Ovary (tissue), 9 donors: ENCODE measurements around the gene COL13A1. TPM values are rescaled to one million over a fixed set of nuclear protein-coding genes. Genes with fewer than 3 reads are reported as not detected.
A peak's percentile ranks its signal among the peaks of the same experiment; 100 is the strongest.

ENCODE experiments used
- DNase-seq, 5 donors: peaks; one replicate each; pipeline ENCODE4 v3.0.0-alpha.2; 2019 to 2020
- H3K27ac ChIP-seq, 2 donors: fragments of 200-600 bp; one replicate each; pipeline versions ENCODE4 v1.5.1 to v1.8.0; 2019 to 2022
- H3K27me3 ChIP-seq: fragments of 200-600 bp; one replicate; pipeline ENCODE4 v1.8.0; 2022
- H3K36me3 ChIP-seq: fragments of 200-600 bp; sonication (generic); one replicate; pipeline ENCODE4 v1.5.1; 2019
- H3K4me1 ChIP-seq: one replicate; pipeline ENCODE4 v1.8.1; 2013; ENCODE audit warnings: mild to moderate bottlenecking, moderate library complexity; ENCODE audit not compliant: insufficient read depth
- H3K4me3 ChIP-seq: fragments of 200-600 bp; sonication (generic); one replicate; pipeline ENCODE4 v1.5.1; 2017
- H3K9me3 ChIP-seq, 2 donors: fragments of 200-600 bp in 1 of 2; sonication (generic) in 1 of 2; one replicate each; pipeline versions ENCODE4 v1.5.1 to v1.8.1; 2013 to 2019; ENCODE audit warnings: mild to moderate bottlenecking in 1 of 2, moderate library complexity in 1 of 2
- CTCF ChIP-seq, 3 donors: fragments of 450-650 bp in 2 of 3; fragments of 200-600 bp in 1 of 3; IDR thresholded peaks; one replicate each; pipeline versions ENCODE4 v1.5.1 to v1.8.0; 2016 to 2022; ENCODE audit warnings: antibody characterized with exemption in 3 of 3, mild to moderate bottlenecking in 1 of 3
- EP300 ChIP-seq: sonication (generic); formaldehyde crosslinking; IDR thresholded peaks from one replicate; pipeline ENCODE4 v1.6.1; 2017; ENCODE audit warnings: antibody characterized with exemption
- POLR2A ChIP-seq: fragments of 450-650 bp; IDR thresholded peaks from one replicate; pipeline ENCODE4 v1.6.1; 2017; ENCODE audit warnings: antibody characterized with exemption, mild to moderate bottlenecking, moderate library complexity
- WGBS, 3 donors: extraction: QIAGEN DNeasy Blood & Tissue Kit in 1 of 3; methylation state at CpG; one replicate each; pipeline versions ENCODE4 v1.1.5 to v1.1.7; 2013 to 2017; 5-methylcytosine and 5-hydroxymethylcytosine counted together
- intact Hi-C, 4 donors: fragments of 100-400 bp; cut with DNase I; formaldehyde crosslinking; loops; one replicate each; pipeline versions ENCODE4 v1.11.0 to v1.15.1; 2022 to 2023
- polyA plus RNA-seq, 2 donors: library from polyadenylated mRNA; stranded (reverse); fragments of 200-250 nt in 1 of 2; fragments of 350-450 nt in 1 of 2; fragmentation: Illumina TruSeq in 1 of 2; extraction: RNeasy Lipid Tissue Mini Kit (QIAGEN cat#74804) in 1 of 2; gene quantifications; one replicate each; pipeline ENCODE4 v1.2.3, GENCODE V29; 2013 to 2014
- total RNA-seq, 7 donors: library from RNA; depleted of rRNA in 2 of 7; stranded (reverse); fragments of >200 nt in 2 of 7; fragmentation: NEBNext Ultra II Directional in 3 of 7; extraction: Animal tissue kit (Norgen Biotek cat#: 25700) in 3 of 7; gene quantifications; one replicate each; pipeline versions ENCODE4 v1.1.0 to v1.2.4, GENCODE V29; 2016 to 2023
- donor health status: DM: no; HTN: no; CAD: no; lungs with moderate emphysema.
- donor health status: DM: no; HTN: no; CAD: no.
- donor health status: Bipolar disorder and iron deficiency.
- donor health status: DM: yes; HTN: yes; CAD: no.
- donor health status: DM: no; HTN: no; CAD: no.
- donor health status: DM: yes; HTN: yes; CAD: no.

COL13A1 gene
- total and polyA plus RNA-seq, 9 donors = 0.48 to 3.1 (median 1.1) TPM

- 59 to 74% (median 69%) methylated on average over 3 of the region's 3 CpGs for WGBS, 3 donors
- Histone ChIP-seq H3K36me3 (no peaks in the 10 kb centered on the region), H3K27ac (no peak overlapping the region), H3K4me1 (peaks cover 2% of the 10 kb centered on the region), H3K4me3 (no peak overlapping the region), H3K9me3 (no peaks in the 10 kb centered on the region), H3K27me3 (no peaks in the 10 kb centered on the region)
- no peak for DNase-seq
- intact Hi-C loops = no loop called here
- TF ChIP-seq CTCF (IDR thresholded peaks at IDR 0.05) = no peak
- TF ChIP-seq POLR2A = no peak
- no peak for TF ChIP-seq EP300
These were observed 62.6 kb downstream of the COL13A1 start for GRCh38 chr10:69864321-69864720.

- WGBS, 3 donors = 93 to 100% (median 96%) methylated on average over 1 of the region's 1 CpG
- Histone ChIP-seq H3K27me3 (no peaks in the 10 kb centered on the region), H3K36me3 (no peaks in the 10 kb centered on the region), H3K27ac (no peak overlapping the region), H3K4me1 (peaks cover 2% of the 10 kb centered on the region), H3K4me3 (no peak overlapping the region), H3K9me3 (no peaks in the 10 kb centered on the region)
- intact Hi-C loops = no loop called here
- TF ChIP-seq POLR2A = no peak
- no peak for TF ChIP-seq EP300
- TF ChIP-seq CTCF (IDR thresholded peaks at IDR 0.05) = no peak
- no peak for DNase-seq
These were observed 63.7 kb downstream of the COL13A1 start for GRCh38 chr10:69865450-69865849.

GRCh38 chr10:69866246-69866687 lies 64.6 kb downstream of the COL13A1 start:
- intact Hi-C loops = no loop called here
- Histone ChIP-seq H3K4me3 (no peak overlapping the region), H3K27ac (no peak overlapping the region), H3K36me3 (no peaks in the 10 kb centered on the region), H3K4me1 (peaks cover 2% of the 10 kb centered on the region), H3K27me3 (no peaks in the 10 kb centered on the region), H3K9me3 (no peaks in the 10 kb centered on the region)
- no peak for TF ChIP-seq CTCF (IDR thresholded peaks at IDR 0.05)
- TF ChIP-seq POLR2A = no peak
- TF ChIP-seq EP300 = no peak
- 52 to 71% (median 67%) methylated on average over 5 of the region's 5 CpGs for WGBS, 3 donors
- DNase-seq = no peak

GRCh38 chr10:69866688-69867461 lies 65.2 kb downstream of the COL13A1 start:
- Histone ChIP-seq H3K4me1 (peaks cover 2% of the 10 kb centered on the region), H3K9me3 (no peaks in the 10 kb centered on the region), H3K36me3 (no peaks in the 10 kb centered on the region), H3K4me3 (no peak overlapping the region), H3K27ac (no peak overlapping the region), H3K27me3 (no peaks in the 10 kb centered on the region)
- intact Hi-C loops = no loop called here
- peak; percentile 31 to 74 (median 56) for DNase-seq
- WGBS, 3 donors = 14 to 20% (median 16%) methylated on average over 28 of the region's 28 CpGs
- TF ChIP-seq EP300 (no peak), CTCF (IDR thresholded peaks at IDR 0.05) (no peak), POLR2A (no peak)
